ENCODE results near the gene AQP6.
A peak's percentile ranks its signal among the peaks of the same experiment; 100 is the strongest.

AQP6 gene

GRCh38 chr12:49955899-49956662 is 16.7 kb upstream of the AQP6 start:
- DNase-seq (ENCODE audit: low read depth) = peak; percentile 46
- no peak overlapping the region for H3K4me3 ChIP-seq (ENCODE audit: low read depth, low read length)
- TF ChIP-seq POLR2A (IDR thresholded peaks at IDR 0.05; ENCODE audit: extremely low read depth, insufficient read length) = no peak
- TF ChIP-seq MYC (IDR thresholded peaks at IDR 0.05; ENCODE audit: low read depth, low read length) = no peak
- no peak for TF ChIP-seq MAX (IDR thresholded peaks at IDR 0.05; ENCODE audit: low read depth, low read length)
- no peak for TF ChIP-seq CTCF (IDR thresholded peaks at IDR 0.05; ENCODE audit: low read depth, low read length)

DNA sequence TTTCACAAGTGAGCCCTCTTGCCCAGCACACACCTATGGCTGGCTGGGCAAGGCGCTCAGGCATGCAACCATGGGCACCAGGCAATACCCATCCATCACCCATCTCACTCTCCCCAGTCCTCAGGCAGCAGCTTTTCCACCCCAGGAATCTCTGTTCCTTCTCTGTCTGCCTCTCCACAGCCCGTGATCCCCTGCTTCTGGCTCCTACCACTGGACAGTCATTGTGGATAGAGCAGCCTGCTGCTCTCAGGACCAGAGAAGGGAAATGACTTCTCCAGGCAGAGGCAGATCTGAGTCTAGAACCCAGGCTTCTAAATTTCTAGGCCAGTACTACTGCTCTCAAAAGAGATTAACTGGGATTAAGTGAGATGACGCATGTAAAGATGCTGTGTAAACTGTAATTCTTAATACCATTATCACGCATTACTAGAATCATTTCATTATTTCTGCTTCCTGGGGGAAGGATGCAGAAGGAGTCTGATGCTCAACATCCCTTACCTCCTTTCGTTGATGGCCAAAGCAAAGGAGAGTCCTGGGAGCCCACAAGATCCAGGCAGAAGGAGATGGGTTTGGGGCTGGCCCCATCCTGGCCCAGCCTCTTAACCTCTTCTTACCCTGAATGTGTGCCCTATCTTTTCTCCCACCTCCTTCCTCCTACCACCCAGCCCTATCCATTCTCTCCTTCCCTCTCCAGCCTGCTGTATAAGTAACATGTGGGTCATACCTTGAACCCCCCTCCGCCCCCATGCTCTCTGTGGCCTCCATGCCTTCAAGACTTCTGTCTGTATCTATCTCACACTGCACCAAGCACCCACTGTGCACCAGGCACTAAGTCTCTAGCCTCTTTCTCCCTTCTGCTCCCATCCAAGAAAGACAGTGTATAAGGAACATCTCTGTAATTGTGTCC is 15.8 kb upstream of the AQP6 start:
- DNase-seq (ENCODE audit: low read depth) = no peak
- TF ChIP-seq CTCF (IDR thresholded peaks at IDR 0.05; ENCODE audit: low read depth, low read length) (no peak), POLR2A (IDR thresholded peaks at IDR 0.05; ENCODE audit: extremely low read depth, insufficient read length) (no peak), MAX (IDR thresholded peaks at IDR 0.05; ENCODE audit: low read depth, low read length) (no peak), MYC (IDR thresholded peaks at IDR 0.05; ENCODE audit: low read depth, low read length) (no peak)
- no peak overlapping the region for H3K4me3 ChIP-seq (ENCODE audit: low read depth, low read length)

- H3K4me3 ChIP-seq (ENCODE audit: low read depth, low read length) = no peak overlapping the region
- DNase-seq (ENCODE audit: low read depth) = no peak
- TF ChIP-seq MAX (IDR thresholded peaks at IDR 0.05; ENCODE audit: low read depth, low read length) (no peak), POLR2A (IDR thresholded peaks at IDR 0.05; ENCODE audit: extremely low read depth, insufficient read length) (no peak), CTCF (IDR thresholded peaks at IDR 0.05; ENCODE audit: low read depth, low read length) (no peak), MYC (IDR thresholded peaks at IDR 0.05; ENCODE audit: low read depth, low read length) (no peak)
These were observed 15.2 kb upstream of the AQP6 start for GRCh38 chr12:49957570-49957967.

- DNase-seq (ENCODE audit: low read depth) = peak; percentile 98
- peak overlapping the region; percentile 26 for H3K4me3 ChIP-seq (ENCODE audit: low read depth, low read length)
- TF ChIP-seq MAX (IDR thresholded peaks at IDR 0.05; ENCODE audit: low read depth, low read length) = no peak
- TF ChIP-seq POLR2A (IDR thresholded peaks at IDR 0.05; ENCODE audit: extremely low read depth, insufficient read length) = no peak
- no peak for TF ChIP-seq MYC (IDR thresholded peaks at IDR 0.05; ENCODE audit: low read depth, low read length)
- no peak for TF ChIP-seq CTCF (IDR thresholded peaks at IDR 0.05; ENCODE audit: low read depth, low read length)
These were observed 12.9 kb upstream of the AQP6 start for GRCh38 chr12:49959685-49960473.

GRCh38 chr12:49960474-49961110 is 12.2 kb upstream of the AQP6 start:
- TF ChIP-seq CTCF (IDR thresholded peaks at IDR 0.05; ENCODE audit: low read depth, low read length) = no peak
- no peak for TF ChIP-seq MYC (IDR thresholded peaks at IDR 0.05; ENCODE audit: low read depth, low read length)
- TF ChIP-seq POLR2A (IDR thresholded peaks at IDR 0.05; ENCODE audit: extremely low read depth, insufficient read length) = no peak
- TF ChIP-seq MAX (IDR thresholded peaks at IDR 0.05; ENCODE audit: low read depth, low read length) = no peak
- peak overlapping the region; percentile 26 for H3K4me3 ChIP-seq (ENCODE audit: low read depth, low read length)
- no peak for DNase-seq (ENCODE audit: low read depth)

Measured in NB4 (cell line).